Pulmonary artery endothelial cell (primary cell): ENCODE measurements around the gene NCS1. TPM values are rescaled to one million over a fixed set of nuclear protein-coding genes. Genes with fewer than 3 reads are reported as not detected.
A peak's percentile ranks its signal among the peaks of the same experiment; 100 is the strongest.
"Not testable (repeated sequence)": the region's sequence is repeated elsewhere in the genome, so short reads cannot be mapped to it uniquely, and the experiment has no call there.

Experiments used
- DNase-seq: peaks from one replicate; pipeline ENCODE4 v3.0.0-alpha.2; 2011; ENCODE audit warnings: low read depth, low spot score
- total RNA-seq: library from RNA; depleted of rRNA; stranded (reverse); fragments of >200 nt; gene quantifications from 2 replicates; pipeline ENCODE4 v1.2.3, GENCODE V29; 2014

Gene NCS1
- total RNA-seq, 1 donor from 2014 or later: 44.1 TPM

DNA sequence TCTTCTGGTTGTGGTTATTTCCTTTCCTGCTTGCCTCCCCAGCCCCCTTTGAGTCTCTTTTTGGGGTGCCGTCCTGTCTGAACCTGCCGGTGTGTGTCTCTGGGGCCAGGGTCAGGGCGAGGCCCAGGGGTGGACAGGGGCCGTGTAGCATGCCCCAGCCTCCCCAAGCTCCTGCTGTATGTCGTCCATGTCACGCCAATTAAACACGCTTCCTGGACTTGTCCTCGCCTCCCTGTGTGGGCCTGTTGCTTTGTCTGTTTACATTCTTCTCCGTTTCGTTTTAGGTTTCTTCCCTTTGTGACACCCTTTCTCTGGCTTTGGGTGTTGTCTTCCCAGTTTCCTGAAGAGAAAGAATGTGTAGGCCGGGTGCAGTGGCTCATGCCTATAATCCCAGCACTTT is 64.9 kb downstream of the NCS1 start:
- no peak for DNase-seq

DNA sequence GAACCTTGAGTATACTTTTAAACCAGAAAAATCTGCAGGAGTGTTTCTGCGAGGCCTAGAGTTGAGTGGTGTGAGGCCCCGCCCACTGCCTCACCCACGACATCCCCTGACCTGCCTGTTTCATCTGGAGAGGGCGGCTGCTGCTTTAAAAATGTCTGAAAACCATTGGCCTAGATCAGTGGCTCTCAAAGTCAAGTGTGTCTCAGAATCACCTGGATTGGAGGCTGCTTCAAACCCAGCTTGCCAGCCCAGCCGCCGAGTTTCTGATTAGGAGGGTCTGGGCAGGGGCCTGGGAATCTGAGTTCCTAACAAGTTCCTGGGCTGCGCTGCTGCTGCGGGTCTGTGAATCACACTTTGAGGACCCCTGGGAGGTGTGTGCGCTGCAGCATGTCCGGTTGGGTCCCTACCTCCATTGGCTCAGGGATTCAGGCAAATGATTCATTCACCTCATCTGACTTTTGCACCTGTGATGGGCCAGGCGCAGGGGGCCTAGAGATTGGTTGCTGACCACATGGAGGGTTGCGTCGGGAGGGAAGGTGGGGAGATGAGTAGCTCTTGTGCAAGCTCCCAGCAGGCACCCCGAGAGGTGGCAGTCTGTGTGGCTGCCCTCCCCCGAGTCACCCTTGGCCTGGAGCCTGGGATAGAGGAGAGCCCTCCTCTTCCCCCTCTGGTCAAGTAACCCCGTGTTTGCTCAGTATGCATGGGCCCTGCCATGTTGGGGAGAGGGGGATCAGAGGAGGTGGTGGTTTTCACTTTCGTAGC is 65.7 kb downstream of the NCS1 start:
- no peak for DNase-seq

DNA sequence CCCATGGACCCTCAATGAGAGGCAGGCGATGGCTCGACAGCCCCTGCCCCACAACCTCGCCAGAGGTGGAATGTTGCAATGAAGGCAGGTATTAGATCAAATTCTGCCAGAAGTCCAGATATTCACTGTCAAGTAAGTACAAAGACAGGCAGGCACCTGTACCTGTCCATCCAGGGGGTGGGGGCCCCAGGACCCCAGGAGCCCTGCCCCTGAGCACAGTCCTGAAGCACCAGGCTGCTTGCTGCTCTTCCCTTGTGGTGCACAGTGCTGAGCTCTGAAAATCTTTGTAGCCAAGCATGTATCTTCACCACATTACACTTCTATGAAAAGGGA is 67.1 kb downstream of the NCS1 start:
- DNase-seq: no peak

DNA sequence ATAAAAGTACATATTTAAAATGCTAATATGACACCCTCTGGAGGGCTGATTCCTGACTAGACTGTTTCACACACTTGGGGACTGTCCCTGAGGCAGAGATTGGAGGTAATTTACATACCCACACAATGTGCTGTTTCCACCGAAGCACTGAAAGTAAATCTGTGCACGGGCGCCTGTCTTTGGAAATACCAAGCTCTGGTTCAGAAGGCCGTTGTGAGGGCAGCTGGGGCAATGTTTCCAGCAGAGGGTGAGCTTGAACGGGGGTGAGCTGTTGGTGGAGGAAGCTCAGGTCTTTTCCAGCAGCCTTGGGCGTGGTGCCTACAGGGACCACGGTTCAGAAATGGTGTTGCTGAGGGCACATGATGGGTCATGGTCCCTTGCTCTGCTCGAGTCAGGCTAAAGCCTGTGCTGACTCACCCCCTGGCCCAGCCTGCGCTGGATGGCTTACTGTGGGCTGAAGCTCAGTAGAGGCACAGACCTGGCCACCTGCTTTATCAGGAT is 67.6 kb downstream of the NCS1 start:
- DNase-seq: no peak

DNA sequence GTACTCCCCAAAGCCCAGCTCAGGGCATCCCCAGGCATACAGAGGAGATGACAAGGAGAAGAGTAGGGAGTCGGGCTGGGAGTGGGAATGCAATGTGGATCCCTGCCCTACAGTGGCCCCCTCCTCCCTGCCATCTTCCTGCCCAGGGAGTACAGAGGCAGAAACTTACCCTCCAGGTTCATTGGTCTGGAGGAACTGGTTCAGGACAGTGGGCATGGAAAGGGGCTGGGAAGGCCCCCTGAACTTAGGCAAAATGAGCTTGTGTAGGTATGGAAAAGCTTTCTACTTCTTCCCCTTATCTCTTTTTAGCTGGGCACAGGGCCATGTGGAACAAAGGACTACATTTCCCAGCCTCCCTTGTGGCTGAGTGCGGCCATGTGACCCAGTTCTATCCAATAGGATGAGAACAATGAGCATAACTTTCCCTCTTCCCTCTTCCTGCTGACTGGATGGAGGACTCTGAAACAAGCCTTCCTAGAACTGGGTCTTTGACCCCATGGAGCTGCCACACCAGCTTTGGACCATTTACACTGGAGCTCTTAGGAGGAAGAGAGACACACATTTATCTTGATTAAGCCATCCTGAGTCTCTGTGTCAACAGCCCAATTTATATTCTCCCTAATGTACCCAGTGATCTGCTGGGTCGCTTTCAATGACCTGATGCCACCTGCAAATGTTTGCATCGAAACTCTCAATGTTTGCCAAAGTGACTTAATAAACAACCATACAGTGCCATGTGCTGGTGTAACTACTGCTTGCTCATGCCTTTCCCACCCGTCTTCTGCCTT is 68.4 kb downstream of the NCS1 start:
- DNase-seq: peak; percentile 33

DNA sequence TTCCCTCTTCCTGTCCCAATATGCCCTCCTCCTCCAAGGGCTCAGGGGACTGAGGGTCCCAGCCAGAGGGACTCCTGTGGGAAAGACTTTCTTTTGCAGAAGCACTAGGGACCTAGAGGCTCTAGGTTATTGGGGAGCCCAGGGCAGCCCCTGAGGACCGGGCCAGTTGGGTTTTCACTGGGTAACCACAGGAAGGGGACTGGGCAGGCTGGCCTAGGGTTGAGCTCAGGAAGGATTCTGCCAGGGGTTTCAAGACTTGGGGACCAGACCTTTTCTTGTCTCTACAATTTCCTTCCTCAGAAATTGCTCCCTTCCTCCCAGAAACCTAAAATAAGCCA is 69.0 kb downstream of the NCS1 start:
- no peak for DNase-seq

DNA sequence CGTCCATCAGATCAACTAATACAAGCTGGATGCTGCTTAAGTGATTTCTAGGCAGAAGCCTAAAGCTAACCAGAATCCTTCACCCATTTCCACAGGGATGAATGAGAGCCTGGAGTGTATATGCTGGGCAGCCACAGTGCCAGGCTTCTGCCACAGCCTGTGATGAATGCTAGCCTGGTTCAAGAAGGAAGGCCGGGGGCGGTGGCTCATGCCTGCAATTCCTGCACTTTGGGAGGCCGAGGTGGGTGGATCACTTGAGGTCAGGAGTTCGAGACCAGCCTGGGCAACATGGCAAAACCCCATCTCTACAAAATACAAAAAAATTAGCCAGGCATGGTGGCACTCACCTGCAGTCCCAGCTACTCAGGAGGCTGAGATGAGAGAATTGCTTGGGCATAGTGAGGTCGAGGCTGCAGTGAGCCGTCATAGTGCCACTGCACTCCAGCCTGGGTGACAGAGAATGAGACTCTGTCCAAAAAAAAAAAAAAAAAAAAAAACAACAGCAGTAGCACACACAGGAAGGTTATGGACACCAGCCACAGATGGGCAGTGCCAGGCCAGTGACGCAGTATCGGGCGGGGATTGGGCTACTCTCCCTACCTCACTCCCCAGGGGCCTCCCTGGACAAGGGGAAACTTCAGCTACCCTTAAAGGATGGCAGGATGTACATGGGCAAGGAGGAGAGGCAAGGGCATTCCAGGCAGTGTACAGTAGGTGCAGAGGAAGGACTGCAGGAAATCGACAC is 70.2 kb downstream of the NCS1 start:
- DNase-seq: no peak

DNA sequence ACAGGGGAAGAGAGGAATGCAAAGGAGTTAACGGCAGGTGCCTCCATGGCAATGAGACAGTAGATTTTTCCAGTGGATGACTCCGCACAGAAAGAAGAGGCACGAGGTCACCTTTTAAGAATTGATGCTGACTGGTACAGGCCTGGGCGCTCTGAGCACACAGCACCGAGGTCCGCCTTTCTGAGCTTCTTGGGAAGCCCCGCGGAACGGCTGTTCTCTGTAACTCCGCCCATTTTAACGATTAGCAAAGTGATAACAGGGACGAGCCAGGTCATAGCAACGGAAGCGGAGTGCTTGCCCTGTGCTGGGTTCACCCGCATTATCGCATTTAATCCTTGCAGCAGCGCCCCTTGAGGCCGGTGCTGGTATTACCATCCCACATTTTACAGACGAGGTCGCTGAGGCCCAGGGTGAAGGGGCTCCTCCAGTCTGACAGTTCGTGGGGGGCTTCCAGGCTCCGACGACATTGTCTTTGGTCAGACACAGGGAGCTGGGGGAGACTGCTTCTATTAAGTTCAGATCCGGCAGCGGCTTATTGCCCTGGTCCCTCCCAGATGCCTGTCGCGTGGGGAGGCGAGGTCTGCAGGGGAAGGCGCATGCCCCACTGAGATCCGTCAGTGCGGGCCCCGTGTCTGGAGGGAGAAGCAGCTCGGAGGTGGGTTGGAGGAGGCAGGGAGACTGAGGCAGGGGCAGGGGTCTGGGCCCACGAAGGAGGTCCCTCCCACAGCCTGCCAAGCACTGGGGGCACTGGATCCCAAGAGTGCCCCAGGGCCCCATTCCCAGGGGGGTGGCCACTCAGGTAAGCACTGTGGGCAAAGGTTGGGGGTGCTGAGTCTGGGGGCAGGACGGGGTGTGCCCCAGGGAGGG is 71.0 kb downstream of the NCS1 start:
- no peak for DNase-seq

DNA sequence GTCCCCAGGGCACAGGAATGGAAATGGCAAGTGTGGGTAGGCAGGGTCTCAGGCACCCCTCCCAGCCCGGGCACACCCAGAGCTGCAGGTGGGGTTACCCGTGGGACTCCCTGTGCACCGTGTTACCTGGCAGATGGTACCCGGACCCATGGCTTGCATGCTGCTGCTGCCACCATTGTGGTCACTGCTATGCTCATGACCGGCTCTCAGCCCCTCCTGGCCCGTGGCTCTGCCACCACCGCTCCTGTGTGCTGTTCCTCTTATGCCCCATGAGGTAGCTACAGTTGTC is 71.6 kb downstream of the NCS1 start:
- no peak for DNase-seq

DNA sequence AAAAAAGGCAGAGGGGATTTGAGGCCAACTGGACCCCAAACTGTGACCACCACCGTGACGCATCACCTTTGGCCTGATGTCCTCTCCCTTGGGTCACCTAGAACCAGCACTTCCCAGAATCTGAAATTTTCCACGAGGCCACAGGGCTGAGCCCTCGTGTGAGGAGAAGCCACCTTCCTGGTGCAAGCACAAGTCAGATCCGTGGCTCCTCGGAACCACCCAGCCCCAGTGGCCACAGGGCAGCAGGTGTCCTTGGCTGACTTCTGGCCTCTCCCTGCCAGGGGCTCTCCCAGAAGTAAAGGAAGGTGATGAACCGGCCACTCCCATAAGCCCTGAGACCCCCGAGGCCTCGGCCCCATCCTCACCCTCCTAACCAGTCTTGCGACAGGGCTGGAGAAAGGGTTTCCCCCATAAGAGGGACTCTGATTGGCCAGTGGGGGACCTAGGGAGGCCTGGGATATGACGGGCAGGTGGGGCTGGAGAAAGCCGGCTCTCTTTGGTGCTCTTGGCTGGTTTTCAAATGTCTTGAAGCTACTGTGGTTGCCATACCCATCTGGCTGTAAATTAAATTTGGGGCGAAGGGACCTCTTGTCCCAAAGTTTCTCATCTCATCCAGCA is 72.5 kb downstream of the NCS1 start:
- DNase-seq: no peak

DNA sequence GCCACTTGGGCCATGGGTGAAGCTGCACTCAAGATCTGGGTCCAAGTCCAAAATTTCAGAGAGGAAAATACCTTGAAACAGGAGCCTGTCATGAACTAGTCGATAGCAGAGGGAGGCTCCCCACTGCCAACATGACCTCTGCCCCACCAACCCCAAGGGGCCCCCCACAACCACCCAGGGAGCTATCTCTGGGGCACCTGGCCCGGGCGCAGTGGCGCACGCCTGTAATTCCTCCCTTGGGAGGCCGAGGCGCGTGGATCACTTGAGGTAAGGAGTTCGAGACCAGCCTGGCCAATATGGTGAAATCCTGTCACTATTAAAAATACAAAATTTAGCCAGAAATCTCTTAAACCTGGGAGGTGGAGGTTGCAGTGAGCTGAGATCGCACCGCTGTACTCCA is 73.3 kb downstream of the NCS1 start:
- no peak for DNase-seq

DNA sequence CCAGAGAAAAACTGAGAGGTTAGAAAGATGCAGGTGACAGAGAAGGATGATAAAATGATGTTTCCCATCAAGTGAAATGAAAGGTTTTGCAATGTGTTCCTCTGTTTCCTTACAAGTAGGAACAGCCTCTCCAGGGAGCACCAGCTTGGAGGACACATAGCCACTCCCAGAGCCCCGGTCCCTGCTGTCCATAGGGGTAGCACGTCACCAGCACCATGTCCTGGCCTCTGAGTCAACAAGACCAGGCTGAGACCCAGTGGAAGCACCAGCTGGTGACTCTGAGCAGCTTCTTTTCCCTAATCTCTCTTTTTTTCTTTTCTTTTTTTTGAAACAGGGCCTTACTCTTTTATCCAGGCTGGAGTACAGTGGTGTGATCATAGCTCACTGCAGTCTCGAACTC is 73.9 kb downstream of the NCS1 start:
- no peak for DNase-seq

DNA sequence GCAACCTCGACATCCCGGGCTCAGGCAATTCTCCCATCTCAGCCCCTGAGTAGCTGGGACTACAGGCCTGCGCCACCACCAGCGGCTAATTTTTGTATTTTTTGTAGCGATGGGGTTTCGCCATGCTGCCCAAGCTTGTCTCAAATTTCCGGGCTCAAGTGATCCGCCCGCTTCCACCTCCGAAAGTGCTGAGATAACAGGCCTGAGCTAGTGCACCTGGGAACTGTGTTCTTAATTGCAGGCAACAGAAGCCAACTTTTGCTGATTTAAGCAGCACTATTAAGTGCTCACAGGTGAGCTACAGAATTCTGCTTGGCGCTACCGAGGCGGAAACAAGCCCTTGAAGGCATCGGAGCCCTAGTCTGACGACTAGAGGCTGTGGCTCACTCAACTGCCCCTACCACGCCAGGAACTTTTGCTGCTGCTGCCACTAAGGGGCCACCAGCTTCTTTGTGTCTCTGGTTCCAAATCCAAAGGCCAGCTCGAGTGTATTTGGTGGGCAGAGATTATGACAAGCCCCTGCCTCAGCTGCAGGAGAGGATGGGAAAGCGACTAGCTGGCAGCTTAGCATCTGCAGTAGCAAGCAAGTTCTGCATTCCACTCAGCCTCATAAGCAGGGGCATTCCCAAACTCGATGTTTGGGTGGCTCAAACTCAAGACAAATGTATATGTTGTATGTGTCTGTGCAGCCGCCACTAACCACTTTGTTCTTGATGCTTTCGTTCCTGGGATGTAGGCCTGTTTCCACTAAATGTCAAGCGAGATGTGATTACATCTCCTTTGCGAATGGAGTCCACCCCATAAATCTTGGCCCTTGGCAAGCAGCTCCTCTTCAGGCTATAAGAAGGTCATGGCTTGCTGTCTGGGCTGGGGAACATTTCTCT is 82.8 kb downstream of the NCS1 start:
- DNase-seq: no peak

DNA sequence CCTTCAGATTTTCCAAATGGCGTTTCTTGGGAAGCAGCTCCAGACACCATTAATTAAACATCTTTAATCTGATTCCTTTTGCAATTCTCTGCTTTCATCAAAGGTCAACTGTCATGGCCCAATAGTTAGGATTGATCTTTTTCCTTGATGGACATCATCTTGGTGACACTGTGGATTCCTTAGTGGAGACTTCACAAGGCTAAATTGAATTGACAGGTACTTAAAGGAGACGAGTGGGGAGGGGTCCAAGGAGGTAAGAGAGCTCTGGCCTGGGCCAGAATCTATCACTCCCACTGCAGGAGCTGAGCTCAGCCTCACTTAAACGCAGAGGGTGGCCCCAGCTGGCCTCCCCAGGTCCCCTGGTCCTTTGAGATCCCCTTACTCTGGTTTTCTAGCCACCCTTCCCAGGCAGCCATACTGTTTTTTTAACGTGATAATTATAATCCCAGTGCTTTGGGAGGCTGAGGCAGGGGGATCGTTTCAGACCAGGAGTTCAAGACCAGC is 83.5 kb downstream of the NCS1 start:
- DNase-seq: no peak

DNA sequence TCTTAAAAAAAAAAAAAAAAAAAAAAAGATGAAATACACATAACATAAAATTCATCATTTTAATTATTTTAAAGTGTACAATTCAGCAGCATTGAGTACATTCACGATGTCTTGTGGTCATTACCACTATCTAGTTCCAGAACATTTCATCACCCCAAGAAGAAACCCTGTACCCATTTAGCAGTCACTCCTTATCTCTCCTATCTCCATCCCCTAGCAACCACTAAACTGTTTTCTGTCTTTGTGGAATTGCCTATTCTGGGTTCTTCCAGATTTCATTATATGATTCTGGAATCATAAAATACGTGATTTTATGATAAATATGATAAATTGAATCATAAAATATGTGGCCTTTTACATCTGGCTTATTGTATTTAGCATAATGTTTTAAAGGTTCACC is 84.4 kb downstream of the NCS1 start:
- DNase-seq: no peak

DNA sequence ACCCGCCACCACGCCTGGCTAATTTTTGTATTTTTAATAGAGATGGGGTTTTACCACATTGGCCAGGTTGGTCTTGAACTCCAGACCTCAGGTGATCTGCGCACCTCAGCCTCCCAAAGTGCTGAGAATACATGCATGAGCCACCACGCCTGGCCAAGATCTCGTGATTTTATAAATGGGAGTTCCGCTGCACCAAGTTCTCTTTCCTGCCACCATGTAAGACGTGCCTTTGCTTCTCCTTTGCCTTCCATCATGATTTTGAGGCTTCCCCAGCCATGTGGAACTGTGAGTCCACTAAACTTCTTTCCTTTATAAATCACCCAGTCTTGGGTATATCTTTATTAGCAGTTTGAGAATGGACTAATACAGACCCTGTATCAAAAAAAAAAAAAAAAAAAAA is 85.9 kb downstream of the NCS1 start:
- not testable (repeated sequence) for DNase-seq

DNA sequence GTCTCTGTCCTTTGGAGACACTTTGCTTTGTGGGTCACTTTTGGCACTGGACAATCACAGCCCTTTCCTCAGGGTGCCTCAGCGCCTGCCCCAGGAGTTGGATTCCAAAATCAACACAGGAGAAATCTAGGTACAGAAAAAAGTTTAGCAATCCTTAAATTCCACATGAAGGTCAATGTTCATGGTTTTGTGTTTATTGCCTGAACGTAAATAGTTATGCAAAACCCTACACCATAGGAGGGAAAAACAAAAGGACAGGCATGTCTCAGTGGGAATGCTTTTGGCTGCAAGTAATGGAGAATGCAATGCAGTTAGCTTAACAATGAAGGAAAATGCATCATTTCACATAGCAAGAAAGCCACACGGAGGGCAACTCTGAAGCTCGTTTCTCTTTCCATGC is 86.8 kb downstream of the NCS1 start:
- DNase-seq: no peak

DNA sequence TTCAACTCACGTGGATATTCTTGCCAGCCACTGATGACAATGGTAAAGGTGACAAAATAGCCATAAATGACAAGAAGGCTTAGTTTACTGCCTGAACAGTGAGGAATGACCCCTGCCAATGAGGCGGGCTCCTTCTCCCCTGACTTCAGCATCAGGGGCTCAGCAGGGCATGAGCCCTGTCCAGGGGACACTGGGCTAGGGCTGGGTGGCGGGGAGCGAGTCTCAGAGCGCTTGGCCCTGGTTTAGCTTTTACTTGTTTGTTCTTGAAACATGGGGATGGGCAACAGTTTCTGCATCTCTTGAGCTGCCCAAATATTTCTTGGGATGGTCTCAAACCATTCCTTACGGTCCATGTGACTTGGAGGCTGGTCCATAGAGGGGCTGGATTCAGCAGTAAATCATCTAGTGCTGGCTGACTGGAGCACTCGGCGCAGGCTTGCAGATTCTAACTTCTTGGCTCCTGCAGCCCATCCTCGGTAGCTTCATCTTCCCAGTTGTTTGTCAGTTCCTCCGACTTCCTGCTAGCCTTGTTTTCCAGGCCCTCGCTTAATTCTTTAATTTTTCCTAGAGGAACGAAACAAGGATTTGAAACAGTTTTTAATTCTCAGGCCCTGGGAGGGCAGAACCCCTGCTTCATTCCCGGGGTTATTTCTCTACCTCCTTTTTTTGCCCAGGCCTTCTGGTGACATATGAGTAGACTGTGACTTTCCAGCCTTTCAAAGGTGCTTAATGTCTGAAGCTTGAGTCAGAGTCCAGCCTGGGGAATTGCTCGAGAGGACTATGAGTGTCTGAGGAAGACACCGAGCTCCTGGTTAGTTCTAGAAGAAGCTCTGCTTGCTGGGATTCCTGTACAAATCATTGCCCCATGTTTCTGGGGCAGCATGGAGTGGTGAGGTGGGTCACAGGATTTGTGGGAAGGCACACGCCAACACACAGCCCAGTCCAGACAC is 88.9 kb downstream of the NCS1 start:
- no peak for DNase-seq
